Epithelial cell of esophagus (primary cell): ENCODE measurements around the gene HAO1.

Source experiments
- DNase-seq: peaks from one replicate; pipeline ENCODE4 v3.0.0; 2010; ENCODE audit warnings: low read depth
- H3K4me3 ChIP-seq: 2 replicates; pipeline ENCODE4 v1.5.1; 2011; ENCODE audit warnings: mild to moderate bottlenecking, low read length, control low read depth
- CTCF ChIP-seq: IDR thresholded peaks from 2 replicates; pipeline ENCODE4 v1.5.1; 2011; ENCODE audit warnings: low read depth, mild to moderate bottlenecking, low read length, control low read depth, inconsistent platforms; ENCODE audit not compliant: insufficient read depth; ENCODE audit errors: missing control alignments

Gene HAO1

GRCh38 chr20:7940341-7940740 lies at the start of gene HAO1:
HAO1 (minus strand) TSS chr20:7940458; CDS start chr20:7940422, 36 bp downstream.
- no peak within 1 kb of the TSS for H3K4me3 ChIP-seq
- no peak for DNase-seq
- no peak for TF ChIP-seq CTCF

- H3K4me3 ChIP-seq = no peak overlapping the region
- TF ChIP-seq CTCF = no peak
- DNase-seq = no peak
Measured at GRCh38 chr20:7989379-7989778, 49.1 kb upstream of the HAO1 start.

DNA sequence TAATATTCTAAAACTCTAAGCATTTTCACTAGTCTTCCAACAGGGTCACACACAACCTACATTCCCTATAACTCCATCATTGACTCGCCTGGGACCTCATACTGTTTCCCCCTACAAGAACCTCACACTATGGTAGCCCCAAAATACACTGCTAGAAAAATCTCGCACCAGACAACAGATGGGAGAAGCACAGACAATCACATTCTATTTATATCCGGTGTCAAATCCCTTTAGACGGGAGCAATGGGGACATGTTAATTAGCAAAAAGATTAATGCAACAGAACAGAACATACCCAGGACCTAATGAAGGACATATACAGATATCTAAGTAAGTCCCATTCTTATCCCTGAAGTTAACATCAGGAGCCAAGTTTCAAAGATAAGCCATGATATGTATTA lies 45.7 kb upstream of the HAO1 start:
- no peak for DNase-seq
- no peak for TF ChIP-seq CTCF
- H3K4me3 ChIP-seq = no peak overlapping the region

- no peak overlapping the region for H3K4me3 ChIP-seq
- no peak for TF ChIP-seq CTCF
- no peak for DNase-seq
Measured at GRCh38 chr20:7984192-7984591, 43.9 kb upstream of the HAO1 start.

- H3K4me3 ChIP-seq = no peak overlapping the region
- no peak for DNase-seq
- TF ChIP-seq CTCF = no peak
Measured at GRCh38 chr20:7981374-7981773, 41.1 kb upstream of the HAO1 start.

DNA sequence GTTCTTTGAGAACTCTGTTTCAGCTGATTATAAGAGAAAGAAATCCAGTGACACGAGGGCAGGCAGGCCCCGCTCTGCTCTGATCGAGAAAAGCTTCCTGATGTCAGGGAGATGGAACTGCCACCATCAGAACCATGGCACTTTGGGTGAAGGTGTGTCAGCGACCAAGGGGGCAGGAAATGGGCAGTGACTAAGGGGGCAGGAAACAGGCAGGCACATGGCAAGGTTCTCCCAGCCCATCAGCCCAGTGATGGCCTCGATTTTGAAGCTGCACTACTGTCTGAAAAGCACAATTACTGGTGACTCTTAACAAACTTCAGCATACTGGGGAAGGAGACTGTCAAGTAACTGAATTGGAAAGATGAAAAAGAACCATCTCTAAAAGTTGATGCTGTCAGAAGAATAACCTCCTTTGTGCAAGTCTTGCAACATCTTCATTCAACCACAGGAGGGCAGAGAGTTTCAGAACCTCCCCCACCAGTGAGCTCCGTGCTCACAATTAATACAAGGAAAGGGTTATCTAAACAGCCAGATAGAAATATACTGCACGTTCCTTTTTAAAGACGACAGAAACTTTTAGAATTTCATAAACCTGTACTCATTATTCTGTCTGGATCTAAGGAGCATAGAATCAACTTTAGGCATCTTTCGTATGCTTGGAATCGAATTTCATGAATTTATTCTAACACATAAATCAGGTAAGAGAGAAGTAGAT lies 40.2 kb upstream of the HAO1 start:
- TF ChIP-seq CTCF = peak; percentile 62
- no peak overlapping the region for H3K4me3 ChIP-seq
- DNase-seq = peak; percentile 52

DNA sequence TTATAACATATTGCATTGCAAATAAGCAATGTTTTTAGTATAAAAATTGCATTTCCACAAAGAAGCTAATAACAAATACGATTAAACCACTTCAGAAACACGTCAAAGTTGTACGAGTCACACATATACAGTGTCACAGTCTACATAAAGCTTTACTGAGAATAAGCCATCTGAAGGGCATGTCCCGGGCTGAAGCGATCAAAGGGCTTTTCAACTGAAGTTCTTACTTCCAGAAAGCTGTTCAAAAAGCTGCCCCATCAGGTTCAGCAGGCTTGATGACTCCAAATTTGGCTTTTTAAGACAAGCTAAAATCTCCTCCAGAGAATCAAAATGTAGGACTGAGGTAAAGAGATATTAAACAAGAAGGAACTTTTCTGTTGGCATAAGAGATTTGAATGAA lies 37.5 kb upstream of the HAO1 start:
- peak; percentile 27 for DNase-seq
- no peak for TF ChIP-seq CTCF
- H3K4me3 ChIP-seq = no peak overlapping the region
